GM12878 (cell line): ENCODE measurements around the gene GINS2. TPM values are rescaled to one million over a fixed set of nuclear protein-coding genes. Genes with fewer than 3 reads are reported as not detected.
A peak's percentile ranks its signal among the peaks of the same experiment; 100 is the strongest.

Experiments used
- ATAC-seq: fragments of 200-7000 bp; cut with Tn5 transposase; 3 replicates; pipeline ENCODE4 v1.9.1; 2020; ENCODE audit warnings: mild to moderate bottlenecking, moderate library complexity
- BruUV-seq: library from RNA; stranded (reverse); fragments of 400-500 nt; replicated peaks from 2 replicates; lab custom pipeline; 2021; lab: Mats Ljungman, UMichigan
- CTCF ChIA-PET: fragments of 300-600 bp; sonication (Branson Sonifier 250); formaldehyde crosslinking; extraction: SDS; loops from one replicate; lab custom pipeline; 2021; ENCODE audit warnings: inconsistent platforms; lab: Yijun Ruan, JAX
- POLR2A ChIA-PET: fragments of 350-600 bp; formaldehyde crosslinking; extraction: SDS; loops from one replicate; lab custom pipeline; 2021; ENCODE audit warnings: inconsistent platforms; lab: Charles Lee
- RAD21 ChIA-PET: fragments of 300-600 bp; sonication (Branson Sonifier 250); formaldehyde crosslinking; loops from one replicate; lab custom pipeline; 2023; ENCODE audit warnings: antibody characterized with exemption; ENCODE audit not compliant: unreplicated experiment; lab: Charles Lee
- SMC1A ChIA-PET: fragments of 300-600 bp; sonication (Branson Sonifier 250); formaldehyde crosslinking; loops from one replicate; lab custom pipeline; 2023; ENCODE audit not compliant: unreplicated experiment, uncharacterized antibody; lab: Charles Lee
- DNase-seq: peaks from one replicate; pipeline ENCODE4 v3.0.0-alpha.2; 2011; ENCODE audit warnings: low read depth, low spot score
- FAIRE-seq: peaks from 3 replicates; lab custom pipeline; 2011; peaks lifted over from hg19 to GRCh38; lab: Jason Lieb, UNC
- H2AFZ ChIP-seq: 2 replicates; pipeline ENCODE4 v1.6.0; 2011; ENCODE audit warnings: low read depth, low read length, control low read depth; ENCODE audit not compliant: control insufficient read depth
- H3K27ac ChIP-seq: 2 replicates; pipeline ENCODE4 v1.5.1; 2011; ENCODE audit warnings: control low read depth; ENCODE audit not compliant: control insufficient read depth, insufficient read depth
- H3K27me3 ChIP-seq, 2 experiments: replicated peaks in 1 of 2; 2 replicates each; pipeline versions ENCODE4 v1.6.0 to v1.6.1; 2011; ENCODE audit warnings: low read length in 1 of 2; ENCODE audit not compliant: control insufficient read depth in 2 of 2, insufficient read depth in 2 of 2
- H3K36me3 ChIP-seq, 2 experiments: 2 replicates each; pipeline ENCODE4 v1.5.1; 2011; ENCODE audit warnings: low read length in 1 of 2; ENCODE audit not compliant: control insufficient read depth in 2 of 2, insufficient read depth in 2 of 2
- H3K4me1 ChIP-seq: 2 replicates; pipeline ENCODE4 v1.6.1; 2011; ENCODE audit warnings: mild to moderate bottlenecking, low read length, moderate library complexity, mixed read lengths; ENCODE audit not compliant: control insufficient read depth, insufficient read depth
- H3K4me2 ChIP-seq: 2 replicates; pipeline ENCODE4 v1.6.0; 2011; ENCODE audit warnings: control low read depth; ENCODE audit not compliant: control insufficient read depth, insufficient read depth
- H3K4me3 ChIP-seq: fragments of 200-600 bp; sonication (generic); 2 replicates; pipeline ENCODE4 v1.5.1; 2016
- H3K79me2 ChIP-seq: 2 replicates; pipeline ENCODE4 v1.6.0; 2011; ENCODE audit warnings: low read length; ENCODE audit not compliant: control insufficient read depth, insufficient read depth
- H3K9ac ChIP-seq: 2 replicates; pipeline ENCODE4 v1.8.0; 2011; ENCODE audit warnings: low read length, control low read depth, mixed read lengths; ENCODE audit not compliant: control insufficient read depth, insufficient read depth
- H3K9me3 ChIP-seq: replicated peaks from 3 replicates; pipeline ENCODE4 v1.5.1; 2011; ENCODE audit warnings: mild to moderate bottlenecking, low read length; ENCODE audit not compliant: control insufficient read depth, insufficient read depth
- H4K20me1 ChIP-seq: 2 replicates; pipeline ENCODE4 v1.6.0; 2011; ENCODE audit not compliant: control insufficient read depth, insufficient read depth
- CREM ChIP-seq: IDR thresholded peaks from 2 replicates; pipeline ENCODE4 v1.6.1; 2014; ENCODE audit warnings: antibody characterized with exemption, low read depth
- IRF3 ChIP-seq: fragments of 450-650 bp; IDR thresholded peaks from 2 replicates; pipeline ENCODE4 v1.6.1; 2014; ENCODE audit warnings: mild to moderate bottlenecking
- MYB ChIP-seq: fragments of 150-350 bp; IDR thresholded peaks from 2 replicates; pipeline ENCODE4 v1.6.1; 2014; ENCODE audit warnings: mild to moderate bottlenecking, low read depth, low read length, borderline replicate concordance
- NR2F1 ChIP-seq: fragments of 450-650 bp; conservative IDR thresholded peaks from 2 replicates; pipeline ENCODE4 v1.6.1; 2017; ENCODE audit warnings: mild to moderate bottlenecking
- POU2F2 ChIP-seq: IDR thresholded peaks from 3 replicates; pipeline ENCODE4 v1.6.1; 2011; ENCODE audit warnings: low read depth, mild to moderate bottlenecking, low read length, borderline replicate concordance
- SUPT20H ChIP-seq: IDR thresholded peaks from 2 replicates; pipeline ENCODE4 v1.6.1; 2011; ENCODE audit warnings: low read depth, mild to moderate bottlenecking, low read length, moderate library complexity, borderline replicate concordance; ENCODE audit not compliant: control insufficient read depth
- SUZ12 ChIP-seq: fragments of 200-600 bp; sonication (generic); IDR thresholded peaks from one replicate; pipeline ENCODE4 v1.6.1; 2018; ENCODE audit warnings: antibody characterized with exemption, mild to moderate bottlenecking; ENCODE audit not compliant: unreplicated experiment
- WGBS: methylation state at CpG from one replicate; pipeline ENCODE4 v1.1.6; 2016; ENCODE audit warnings: low lambda C conversion rate; ENCODE audit not compliant: insufficient replicate concordance, insufficient coverage; ENCODE audit errors: missing lambda C conversion rate; 5-methylcytosine and 5-hydroxymethylcytosine counted together
- in situ Hi-C: fragments of 300-500 bp; cut with MboI; formaldehyde crosslinking; loops from 9 replicates; pipeline ENCODE4 v1.14.3; 2018; ENCODE audit warnings: mixed read lengths
- intact Hi-C: fragments of 100-400 bp; cut with micrococcal nuclease; formaldehyde crosslinking; loops from one replicate; pipeline ENCODE4 v1.14.2; 2022; ENCODE audit not compliant: unreplicated experiment
- polyA plus RNA-seq, 11 experiments: library from polyadenylated mRNA; depleted of rRNA in 4 of 11; unstranded in 6 of 11; stranded (reverse) in 5 of 11; fragments of >200 nt; fragmentation: Nextera tagmentation in 4 of 11; fragmentation: Illumina TruSeq in 1 of 11; extraction: Ambion mirVana in 4 of 11; extraction: Trizol in 1 of 11; gene quantifications; 1 replicate in 1 of 11; 2 replicates in 10 of 11; pipeline versions ENCODE4 v1.2.1 to v1.2.3, GENCODE V29; 2011 to 2016; ENCODE audit warnings: inconsistent platforms in 2 of 11, missing spikeins in 2 of 11, low read depth in 1 of 11
- total RNA-seq, 4 experiments: library from RNA; depleted of rRNA in 3 of 4; stranded (reverse); fragments of >200 nt in 3 of 4; fragmentation: Illumina TruSeq in 1 of 4; extraction: Trizol in 1 of 4; gene quantifications; 2 replicates each; pipeline versions ENCODE4 v1.2.1 to v1.2.3, GENCODE V29; 2013 to 2021

GINS2 gene
- total and polyA plus RNA-seq, 10 of the 15 experiments (the other 5 are each of a cell fraction or from before 2014, with no cell fraction given), result 42.7 to 90.8 (median 57.0) TPM

GRCh38 chr16:85679870-85680269 is 8.9 kb downstream of the GINS2 start:
- TF ChIP-seq SUPT20H (no peak), CREM (no peak), SUZ12 (no peak), NR2F1 (no peak), MYB (no peak), IRF3 (no peak), POU2F2 (no peak)
- no peak overlapping the region for H3K9ac ChIP-seq
- no peak for DNase-seq
- 0 out of 2 replicates have a peak overlapping the region, but pooled peaks have one; percentile 11 for H3K4me2 ChIP-seq
- peaks cover 8% of the 10 kb centered on the region for H3K79me2 ChIP-seq
- ATAC-seq, result no peak
- no peak for FAIRE-seq
- ChIA-PET SMC1A (no interaction called here), POLR2A (no interaction called here), RAD21 (no interaction called here), CTCF (interaction anchor here (0.5 to 2.7 kb wide), 3 partner anchors 36 to 39 kb away, joined by 3 to 7 read pairs (median 7); no protein-coding TSS in a partner anchor)
- H4K20me1 ChIP-seq, result peaks cover 2% of the 10 kb centered on the region; the same call in 1 of the 2 replicates
- peaks cover 18% of the 10 kb centered on the region for H3K4me1 ChIP-seq
- H3K27me3 ChIP-seq, result no peaks in the 10 kb centered on the region
- in situ Hi-C loops (no loop called here), intact Hi-C loops (loop anchor here (5.0 kb wide), 1 partner anchor 37 kb away; no protein-coding TSS in a partner anchor)
- WGBS, result 96% methylated on average over 6 of the region's 6 CpGs
- no TSS peak for BruUV-seq
- H3K9me3 ChIP-seq, result no peaks in the 10 kb centered on the region
- no peak overlapping the region for H2AFZ ChIP-seq
- peaks cover 23 to 39% of the 10 kb centered on the region in 2 experiments; a peak in 3 of 4 replicates for H3K36me3 ChIP-seq
- no peak overlapping the region for H3K4me3 ChIP-seq
- no peak overlapping the region for H3K27ac ChIP-seq
